GM21717 (cell line): Measurements from ENCODE around the gene RASSF5.
"Not testable (repeated sequence)": the region's sequence is repeated elsewhere in the genome, so short reads cannot be mapped to it uniquely, and the experiment has no call there.

Experiments used
- ATAC-seq: cut with Tn5 transposase; IDR thresholded peaks from one replicate; pipeline ENCODE4 v1.9.1; 2021; ENCODE audit warnings: mild to moderate bottlenecking, moderate library complexity; ENCODE audit not compliant: unreplicated experiment

Gene RASSF5

GRCh38 chr1:206476591-206476990, 30.7 kb upstream of the RASSF5 start:
- no peak for ATAC-seq

DNA sequence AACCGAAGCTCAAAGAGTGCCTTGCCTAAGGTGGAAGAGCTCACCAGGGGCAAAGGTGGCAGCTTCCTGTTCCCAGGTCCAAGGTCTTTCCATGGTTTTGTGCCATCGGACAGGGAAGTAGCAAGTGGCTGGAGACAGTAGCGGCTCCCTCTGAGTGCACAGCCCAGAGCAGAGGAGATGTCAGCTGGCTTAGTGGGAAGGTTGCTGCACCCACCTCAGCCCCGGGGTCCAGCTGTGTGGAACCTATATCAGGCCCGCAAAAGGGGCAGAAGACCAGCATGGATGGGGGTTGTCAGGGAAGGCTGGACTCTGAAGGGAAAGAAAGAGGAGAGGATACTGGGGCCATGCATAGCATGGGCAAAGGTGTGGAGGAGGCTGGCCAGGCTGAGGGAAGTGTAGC, 30.2 kb upstream of the RASSF5 start:
- no peak for ATAC-seq

DNA sequence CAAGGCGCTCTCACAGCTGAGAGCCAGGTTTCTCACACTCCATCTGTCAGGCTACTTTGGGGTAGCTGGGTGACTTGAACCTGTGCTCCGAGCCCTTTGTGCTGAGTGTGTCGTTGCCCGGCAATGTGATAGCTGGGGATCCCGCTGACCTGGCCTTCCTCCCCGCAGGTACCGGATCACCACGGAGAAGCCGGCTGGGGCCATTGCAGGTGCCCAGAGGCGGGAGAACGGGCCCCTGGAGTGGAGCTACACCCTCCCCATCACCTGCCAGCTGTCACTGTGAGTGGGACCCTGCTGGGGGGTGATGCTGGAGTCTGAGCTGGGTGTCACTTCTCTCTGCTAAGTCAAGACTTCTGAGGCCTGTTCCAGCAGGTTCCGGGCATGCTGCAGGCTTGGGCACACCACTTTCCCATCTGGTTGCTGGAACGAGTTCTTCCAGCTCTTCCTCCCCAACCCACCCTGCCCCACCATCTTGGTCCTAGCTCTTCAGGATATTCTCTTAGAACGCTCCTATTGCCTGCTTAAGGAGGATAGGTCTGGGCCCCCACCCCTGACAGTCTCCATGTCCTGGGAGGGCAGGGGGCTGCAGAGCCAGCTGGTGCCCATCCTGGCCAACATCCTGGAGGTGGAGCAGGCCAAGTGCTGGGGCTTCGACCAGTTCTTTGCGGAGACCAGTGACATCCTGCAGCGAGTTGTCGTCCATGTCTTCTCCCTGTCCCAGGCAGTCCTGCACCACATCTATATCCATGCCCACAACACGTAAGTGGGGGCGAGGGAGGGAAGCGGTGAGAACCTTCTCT, 29.6 kb upstream of the RASSF5 start:
- no peak for ATAC-seq

DNA sequence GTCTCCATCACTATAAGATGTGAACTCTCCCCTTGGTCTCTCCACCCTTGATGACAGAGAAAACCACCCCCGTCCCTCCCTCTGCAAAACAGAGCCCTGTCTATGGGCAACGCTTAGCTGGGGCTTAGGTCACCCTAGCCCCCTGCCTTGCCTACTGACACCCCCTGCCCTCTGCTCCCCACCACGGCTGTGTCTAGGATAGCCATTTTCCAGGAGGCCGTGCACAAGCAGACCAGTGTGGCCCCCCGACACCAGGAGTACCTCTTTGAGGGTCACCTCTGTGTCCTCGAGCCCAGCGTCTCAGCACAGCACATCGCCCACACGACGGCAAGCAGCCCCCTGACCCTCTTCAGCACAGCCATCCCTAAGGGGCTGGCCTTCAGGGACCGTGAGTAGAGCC, 28.6 kb upstream of the RASSF5 start:
- no peak for ATAC-seq

- ATAC-seq: no peak
Observed at GRCh38 chr1:206479183-206480125, 27.9 kb upstream of the RASSF5 start.

- ATAC-seq: no peak
Observed at GRCh38 chr1:206480211-206480610, 27.1 kb upstream of the RASSF5 start.

DNA sequence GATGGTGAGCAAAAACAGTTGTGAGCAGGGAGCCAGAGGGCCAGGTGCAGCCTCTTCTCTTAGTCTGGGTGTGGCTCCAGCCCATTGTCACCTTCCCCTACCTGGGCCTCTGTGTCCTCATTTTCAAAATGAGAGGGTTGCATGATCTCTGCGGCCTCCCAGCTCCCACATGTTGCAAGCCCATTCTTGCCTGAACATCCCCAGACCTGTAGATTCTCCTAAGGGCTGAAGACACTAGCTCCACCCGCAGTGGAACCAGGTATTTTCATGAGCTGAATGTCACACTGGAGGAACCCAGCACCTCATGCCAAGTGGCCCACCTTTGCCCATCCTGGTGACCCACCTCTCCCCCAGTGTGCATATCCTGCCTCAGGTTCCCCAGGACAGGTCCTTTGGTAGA, 24.7 kb upstream of the RASSF5 start:
- ATAC-seq: no peak

GRCh38 chr1:206483864-206484263, 23.5 kb upstream of the RASSF5 start:
- ATAC-seq: not testable (repeated sequence)

DNA sequence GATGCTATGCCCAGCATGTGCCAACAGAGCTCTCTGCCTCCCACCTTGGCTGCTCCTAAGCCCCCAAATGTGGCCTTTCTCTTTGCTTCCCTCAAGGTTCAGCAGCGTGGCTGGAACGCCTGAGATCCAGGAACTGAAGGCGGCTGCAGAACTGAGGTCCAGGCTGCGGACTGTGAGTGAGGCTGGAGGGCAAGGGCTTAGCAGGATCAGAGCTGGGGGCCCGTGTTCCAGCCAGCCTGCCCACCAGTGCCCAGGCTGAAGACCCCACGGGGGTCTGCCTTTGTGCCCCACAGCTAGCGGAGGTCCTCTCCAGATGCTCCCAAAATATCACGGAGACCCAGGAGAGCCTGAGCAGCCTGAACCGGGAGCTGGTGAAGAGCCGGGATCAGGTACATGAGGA, 22.4 kb upstream of the RASSF5 start:
- no peak for ATAC-seq

DNA sequence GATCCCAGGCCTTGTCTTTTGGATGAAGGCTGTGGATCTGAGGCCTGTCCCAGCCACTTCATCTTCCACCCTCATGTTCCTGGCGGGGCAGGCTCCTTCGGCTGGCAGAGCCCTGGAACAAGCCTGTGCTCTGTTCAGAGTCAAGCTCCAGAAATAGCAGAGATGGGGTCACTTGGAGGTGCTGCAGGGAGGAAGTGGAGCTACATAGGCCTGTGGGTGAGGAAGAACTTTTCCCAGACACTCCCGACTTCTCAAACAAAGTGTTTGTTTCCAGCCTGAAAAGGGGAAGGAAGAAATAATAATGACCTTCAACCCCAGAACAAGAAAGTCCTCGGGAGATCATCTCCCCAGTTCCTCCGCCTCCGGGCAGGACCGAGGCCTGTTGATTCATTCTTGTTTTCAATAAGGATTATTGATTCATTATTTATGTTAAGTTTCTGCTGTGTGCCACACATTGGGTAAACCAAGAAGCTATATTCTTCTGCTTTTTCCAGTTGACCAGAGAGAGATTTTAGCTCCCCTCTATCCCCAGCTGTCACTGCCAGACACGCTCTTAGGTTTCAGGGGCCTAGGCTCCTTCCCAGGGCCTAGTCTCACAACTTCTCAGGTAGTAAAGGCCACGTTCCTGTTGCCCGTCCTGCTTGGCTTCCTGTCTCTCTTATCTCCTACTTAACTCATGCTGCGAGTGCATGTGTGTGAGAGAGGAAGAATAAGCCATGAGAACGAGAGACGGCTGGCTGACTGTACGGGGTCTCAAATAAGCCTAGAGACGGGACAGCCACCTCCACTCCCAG, 20.1 kb upstream of the RASSF5 start:
- no peak for ATAC-seq

- no peak for ATAC-seq
Observed at GRCh38 chr1:206487970-206488369, 19.4 kb upstream of the RASSF5 start.

GRCh38 chr1:206488466-206488865, 18.9 kb upstream of the RASSF5 start:
- ATAC-seq: no peak

- no peak for ATAC-seq
Observed at GRCh38 chr1:206489980-206490770, 17.2 kb upstream of the RASSF5 start.

DNA sequence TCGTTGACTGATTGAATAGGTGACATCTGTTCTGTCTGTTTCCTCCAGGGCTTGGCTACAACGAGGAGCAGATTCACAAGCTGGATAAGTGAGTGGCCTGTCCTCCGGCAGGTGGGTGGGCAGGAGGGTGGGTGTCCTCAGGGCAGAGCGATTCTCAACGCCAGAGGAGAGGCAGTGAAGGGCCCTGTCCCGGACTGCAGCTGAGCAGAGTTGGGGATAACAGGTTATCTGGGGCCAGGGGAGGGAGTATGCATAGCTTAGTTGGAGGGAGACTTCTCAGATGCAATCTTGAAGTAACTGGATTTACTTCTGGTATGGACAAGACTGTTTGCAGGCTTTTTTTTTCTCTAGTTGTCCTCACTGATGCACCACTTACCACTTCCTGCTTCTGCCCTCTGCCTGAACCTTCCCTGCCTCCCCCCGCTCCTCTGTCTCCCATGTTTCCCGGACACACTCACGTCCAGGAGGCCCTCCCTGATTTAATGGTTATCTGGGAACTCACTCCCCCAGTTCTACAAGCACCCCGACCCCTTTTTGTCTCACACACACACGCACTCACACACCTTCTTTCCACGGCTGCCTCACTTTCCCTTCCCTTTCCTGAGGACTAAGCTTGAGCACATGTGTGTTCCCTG, 16.4 kb upstream of the RASSF5 start:
- no peak for ATAC-seq

DNA sequence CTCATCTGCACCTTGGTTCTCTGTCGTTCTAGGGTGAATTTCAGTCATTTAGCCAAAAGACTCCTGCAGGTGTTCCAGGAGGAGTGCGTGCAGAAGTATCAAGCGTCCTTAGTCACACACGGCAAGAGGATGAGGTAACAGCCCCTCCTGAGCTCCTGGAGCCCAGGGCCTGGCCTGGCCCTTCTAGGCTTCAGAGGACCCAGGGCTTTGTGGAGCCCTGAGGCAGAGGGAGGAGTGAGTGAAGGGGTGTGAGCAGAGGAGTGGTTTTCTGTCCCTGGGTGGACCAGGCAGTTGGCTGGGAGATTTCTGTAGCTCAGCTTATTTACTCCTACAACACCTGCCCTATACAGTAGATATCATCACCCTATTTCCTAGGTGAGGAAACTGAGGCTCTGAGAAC, 15.7 kb upstream of the RASSF5 start:
- no peak for ATAC-seq

DNA sequence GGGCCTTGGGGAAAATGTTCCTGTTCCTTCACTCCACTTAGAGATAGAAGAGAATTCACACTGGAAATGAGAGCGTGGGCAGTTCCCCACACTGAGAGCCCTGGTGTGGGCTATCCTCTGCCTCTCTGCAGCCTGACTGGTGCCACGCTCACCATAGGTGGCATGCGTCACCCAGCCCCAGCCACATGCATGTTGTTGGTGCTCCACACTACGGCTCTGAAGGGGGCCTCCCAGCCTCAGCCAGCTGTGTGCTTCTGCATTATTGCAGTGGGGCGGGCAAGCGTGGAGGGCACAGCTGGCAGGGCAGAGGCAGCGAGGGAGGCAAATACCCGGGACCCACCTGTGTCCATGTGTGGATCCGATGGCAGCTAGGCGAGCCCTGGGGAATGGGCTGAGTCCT, 14.7 kb upstream of the RASSF5 start:
- no peak for ATAC-seq

DNA sequence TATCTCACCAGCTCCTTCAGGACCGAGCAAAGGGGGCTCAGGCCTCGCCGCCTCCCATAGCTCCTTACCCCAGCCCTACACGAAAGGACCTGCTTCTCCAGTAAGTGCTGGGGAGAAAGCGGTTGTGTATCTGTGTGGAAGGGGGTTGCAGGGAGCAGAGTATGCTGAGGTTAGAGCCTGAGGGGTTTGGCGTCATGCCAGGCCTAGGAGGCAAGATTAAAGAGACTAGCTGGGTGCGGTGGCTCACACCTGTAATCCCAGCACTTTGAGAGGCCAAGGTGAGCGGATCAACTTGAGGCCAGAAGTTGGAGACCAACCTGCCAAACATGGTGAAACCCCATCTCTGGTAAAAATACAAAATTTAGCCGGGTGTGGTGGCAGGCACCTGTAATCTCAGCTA, 14.1 kb upstream of the RASSF5 start:
- no peak for ATAC-seq

- ATAC-seq: no peak
Observed at GRCh38 chr1:206495011-206495461, 12.3 kb upstream of the RASSF5 start.

DNA sequence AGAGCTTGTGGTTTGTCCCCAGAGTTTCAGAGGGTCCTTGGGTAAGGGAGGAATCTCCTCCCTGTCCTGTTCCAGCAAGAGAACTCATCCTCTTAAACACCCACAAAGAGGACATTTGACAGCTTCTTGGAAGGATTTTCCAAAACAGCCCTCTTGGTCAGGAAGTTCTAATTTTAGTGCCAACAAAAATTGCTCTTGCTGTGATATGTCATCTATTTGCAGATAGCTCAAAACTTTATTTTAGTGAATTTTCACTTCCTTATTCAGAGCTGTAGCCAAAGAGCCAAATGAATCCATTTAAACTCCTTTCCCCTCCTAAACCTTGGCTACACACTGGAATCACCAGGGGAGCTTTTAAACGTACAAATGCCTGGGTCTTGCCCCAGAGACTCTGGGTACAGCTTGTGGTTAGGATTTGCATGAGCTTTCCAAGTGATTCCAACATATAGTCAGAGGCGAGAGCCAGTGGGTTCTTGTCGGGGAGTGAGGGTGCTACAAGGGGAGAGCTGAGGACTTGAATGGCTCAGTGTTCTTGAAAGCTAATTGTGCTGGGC, 11.8 kb upstream of the RASSF5 start:
- ATAC-seq: no peak
